ENCODE results near the gene PYCR2.

DNA sequence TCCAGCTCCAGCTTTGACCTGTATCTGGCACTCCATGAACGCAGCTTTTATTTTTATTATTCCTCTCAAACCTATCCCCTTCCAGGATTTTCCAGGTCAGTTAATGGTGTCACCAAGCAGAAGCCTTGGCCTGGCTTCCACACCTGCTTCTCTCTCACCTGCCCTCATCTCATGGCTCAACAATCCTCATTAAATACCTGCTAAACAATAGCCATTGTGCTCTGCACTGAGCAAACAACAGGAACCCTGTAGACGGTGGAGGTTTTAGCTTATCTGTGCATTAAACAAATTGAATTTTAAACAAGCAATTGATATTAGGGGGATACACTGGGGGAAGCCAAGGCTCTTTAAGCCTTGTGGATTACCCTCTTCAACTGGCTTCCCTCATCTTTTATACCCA, 15.3 kb downstream of the PYCR2 start:
- TF ChIP-seq CTCF (conservative IDR thresholded peaks at IDR 0.05; ENCODE audit: low read depth, low read length), result no peak
- TF ChIP-seq EZH2 (IDR thresholded peaks at IDR 0.05; ENCODE audit: low read length, unreplicated experiment), result no peak

All from PC-3 (cell line).